Posterior cingulate gyrus (tissue), 11 donors: ENCODE measurements around the gene RPS6KA5.
"Not testable (repeated sequence)": the region's sequence is repeated elsewhere in the genome, so short reads cannot be mapped to it uniquely, and the experiment has no call there.

Experiments
- DNase-seq, 10 donors: peaks; one replicate each; pipeline versions ENCODE4 v3.0.0 to v3.0.0-alpha.2; 2020 to 2021; ENCODE audit warnings: mixed read lengths in 3 of 10
- intact Hi-C: fragments of 100-400 bp; cut with DNase I; formaldehyde crosslinking; loops from one replicate; pipeline ENCODE4 v1.15.1; 2023

The RPS6KA5 gene

DNA sequence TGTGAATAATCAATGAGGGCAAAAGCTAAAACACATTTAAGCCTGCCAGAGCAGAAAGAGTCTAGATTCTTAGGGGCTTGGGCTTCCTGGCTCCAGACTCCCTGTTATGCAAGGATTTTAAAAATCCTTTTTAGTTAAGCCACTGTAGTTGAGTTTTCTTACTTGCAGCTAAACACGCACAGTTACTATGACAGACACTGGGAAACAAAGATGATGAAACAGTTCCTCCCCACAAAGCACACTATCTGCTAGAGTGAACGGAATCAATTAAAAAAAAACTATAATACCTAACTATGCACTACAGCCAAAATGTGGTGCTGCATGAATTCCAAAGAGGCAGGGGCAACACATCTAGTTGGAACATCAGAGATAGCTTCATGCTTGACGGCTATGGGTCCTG lies 28.2 kb downstream of the RPS6KA5 start:
- no peak for DNase-seq
- intact Hi-C loops: no loop called here

DNA sequence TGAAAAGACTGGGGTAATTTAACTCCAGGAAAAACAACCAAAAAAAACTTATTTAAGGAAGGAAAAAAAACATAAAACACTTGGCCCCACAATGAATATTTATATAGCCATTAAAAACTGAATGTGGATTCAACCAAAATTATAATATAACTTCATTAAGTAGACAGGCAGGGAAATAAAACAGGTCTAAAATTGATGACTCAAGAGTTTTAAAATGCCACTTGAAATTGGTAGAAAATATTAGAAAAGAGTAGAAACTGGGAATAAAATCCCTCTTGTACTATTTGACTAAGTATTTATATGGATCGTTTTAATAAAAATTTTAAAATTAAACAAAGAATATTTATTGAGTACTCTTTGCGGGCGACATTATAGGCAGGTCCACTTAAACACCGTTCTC lies 28.8 kb downstream of the RPS6KA5 start:
- intact Hi-C loops: no loop called here
- no peak for DNase-seq

DNA sequence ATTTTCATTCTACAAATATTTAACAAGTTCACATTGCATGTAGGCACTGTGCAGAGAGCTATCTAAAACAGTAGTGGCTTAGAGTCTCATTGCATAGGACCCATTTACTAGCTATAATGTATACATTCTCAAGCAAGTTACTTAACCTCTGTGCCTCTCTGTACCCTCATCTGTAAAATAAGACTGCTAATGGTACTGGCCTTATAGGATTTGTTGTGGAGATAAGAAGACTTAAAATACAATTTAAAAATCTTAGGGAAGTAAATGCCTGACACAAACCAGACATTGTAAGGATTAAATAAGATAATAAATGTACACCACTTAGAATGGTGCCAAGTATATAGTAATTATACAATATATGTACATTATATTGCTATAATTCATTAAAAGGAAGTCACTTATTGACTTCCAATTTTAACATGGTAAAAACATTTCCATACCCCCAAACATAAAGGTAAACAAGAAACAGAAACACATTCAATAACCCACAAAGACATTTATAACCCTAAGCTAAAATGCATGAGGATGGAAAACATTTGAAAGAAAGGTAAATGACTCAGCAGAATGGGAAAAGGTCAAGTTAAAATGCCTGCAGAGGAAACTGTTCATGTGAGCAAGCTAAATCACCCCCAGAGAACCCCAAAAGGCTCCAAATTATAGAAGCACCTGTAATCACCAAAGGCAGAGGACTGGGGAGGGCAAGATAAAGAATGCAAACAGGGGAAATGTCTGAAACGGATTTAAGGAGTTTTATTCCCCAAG lies 30.8 kb downstream of the RPS6KA5 start:
- intact Hi-C loops: no loop called here
- DNase-seq: no peak

DNA sequence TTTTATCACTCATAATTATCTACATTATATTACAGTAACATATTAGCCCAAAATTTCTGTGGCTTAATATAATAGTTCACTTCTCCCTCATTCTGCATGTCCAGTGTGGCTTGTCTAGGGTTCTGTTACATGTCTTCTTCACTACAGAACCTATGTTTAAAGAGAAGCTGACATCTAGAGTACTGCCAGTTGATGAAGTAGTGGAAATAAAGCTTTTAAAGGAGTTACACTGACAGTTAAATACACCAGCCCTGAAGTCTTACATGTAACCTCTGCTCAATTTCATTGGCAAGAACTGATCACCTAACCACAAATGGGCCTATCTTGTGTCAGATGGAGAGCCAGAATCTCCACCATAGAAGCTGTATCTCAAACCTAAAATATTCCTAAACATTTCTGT lies 32.9 kb downstream of the RPS6KA5 start:
- no peak for DNase-seq
- intact Hi-C loops: no loop called here

DNA sequence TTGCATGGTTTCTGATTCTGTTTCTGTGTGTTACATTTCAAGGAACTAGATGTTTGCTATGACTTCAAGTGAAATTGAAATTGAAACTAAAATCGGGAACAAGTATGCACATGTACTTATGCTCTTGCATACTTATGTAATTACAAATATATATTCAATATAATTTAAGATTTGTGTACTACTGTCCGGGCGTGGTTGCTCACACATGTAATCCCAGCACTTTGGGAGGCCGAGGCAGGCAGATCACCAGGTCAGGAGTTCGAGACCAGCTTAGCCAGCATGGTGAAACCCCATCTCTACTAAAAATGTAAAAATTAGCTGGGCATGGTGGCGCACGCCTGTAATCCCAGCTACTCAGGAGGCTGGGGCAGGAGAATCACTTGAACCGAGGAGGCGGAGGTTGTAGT lies 37.8 kb downstream of the RPS6KA5 start:
- DNase-seq, intact Hi-C loops: not testable (repeated sequence)

DNA sequence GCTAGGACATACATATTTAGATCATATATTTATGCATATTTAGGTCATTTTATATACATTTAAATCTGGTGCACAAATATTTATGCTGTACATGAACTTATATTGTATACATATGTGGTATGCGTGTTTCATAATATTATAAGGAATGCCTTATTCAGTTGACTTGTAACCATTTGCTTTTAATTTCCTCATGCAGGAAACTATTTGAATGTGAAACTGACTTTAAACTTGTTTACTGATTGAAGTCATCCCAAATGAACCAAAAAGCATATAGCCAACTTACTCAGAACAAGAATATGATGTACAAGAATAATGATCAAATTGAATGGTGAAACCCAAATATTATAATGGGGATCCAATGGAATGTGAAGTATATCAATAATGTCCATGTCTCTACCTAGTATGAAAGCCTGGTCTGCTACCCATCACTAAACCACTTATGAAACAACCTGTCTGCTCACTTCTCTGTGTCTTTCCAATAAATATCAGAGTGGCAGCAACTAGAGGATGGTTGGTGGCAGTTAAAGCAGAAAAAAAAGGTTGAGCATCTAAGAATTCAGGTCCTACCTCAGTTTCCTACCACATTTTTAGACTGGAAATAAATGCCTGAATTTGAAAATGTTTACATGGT lies 38.3 kb downstream of the RPS6KA5 start:
- DNase-seq: no peak
- intact Hi-C loops: no loop called here

DNA sequence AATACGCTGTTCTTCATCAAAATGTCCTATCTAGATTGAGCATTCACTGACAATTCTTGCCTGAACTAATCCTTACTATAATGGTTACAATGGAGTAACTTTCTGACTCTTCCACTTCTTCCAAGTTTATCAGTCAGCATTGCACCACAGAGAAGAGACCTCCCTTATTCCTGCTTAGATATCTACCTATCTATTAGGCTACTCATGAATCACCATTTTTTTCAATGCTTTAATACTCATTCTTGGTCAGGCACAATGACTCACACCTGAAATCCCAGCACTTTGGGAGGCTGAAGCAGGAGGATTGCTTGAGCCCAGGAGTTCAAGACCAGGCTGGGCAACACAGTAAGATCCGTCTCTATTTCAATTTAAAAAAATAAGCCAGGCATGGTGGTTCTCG lies 39.3 kb downstream of the RPS6KA5 start:
- intact Hi-C loops: no loop called here
- no peak for DNase-seq

DNA sequence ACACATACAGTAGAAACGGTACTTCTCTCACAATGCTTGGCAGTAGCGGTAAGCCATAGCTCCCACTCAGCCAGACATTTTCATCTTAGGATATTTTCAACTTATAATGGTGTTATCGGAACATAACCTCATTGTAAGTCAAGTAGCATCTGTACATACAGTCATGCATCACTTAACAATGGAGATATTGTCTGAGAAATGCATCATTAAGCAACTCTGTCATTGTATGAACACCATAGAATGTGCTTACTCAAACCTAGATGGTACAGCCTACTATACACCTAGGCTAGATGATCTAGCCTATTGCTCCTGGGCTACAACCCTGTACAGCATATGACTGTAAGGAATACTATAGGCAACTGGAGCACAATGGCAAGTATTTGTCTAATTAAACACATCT lies 40.8 kb downstream of the RPS6KA5 start:
- no peak for DNase-seq
- intact Hi-C loops: no loop called here

DNA sequence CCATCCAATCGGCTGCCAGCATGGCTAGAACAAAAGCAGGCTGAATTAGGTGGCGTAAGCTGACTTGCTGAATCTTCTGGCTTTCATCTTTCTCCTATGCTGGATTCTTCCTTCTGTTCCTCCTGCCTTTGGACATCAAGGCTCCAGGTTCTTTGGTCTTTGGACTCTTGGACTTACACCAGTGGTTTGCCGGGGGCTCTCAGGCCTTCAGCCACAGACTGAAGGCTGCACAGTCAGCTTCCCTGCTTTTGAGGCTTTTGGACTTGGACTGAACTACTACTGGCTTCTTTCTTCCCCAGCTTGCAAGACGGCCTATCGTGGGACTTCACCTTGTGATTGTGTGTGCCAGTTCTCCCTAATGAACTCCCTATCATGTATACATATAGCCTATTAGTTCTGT lies 42.0 kb downstream of the RPS6KA5 start:
- intact Hi-C loops: no loop called here
- DNase-seq: no peak

DNA sequence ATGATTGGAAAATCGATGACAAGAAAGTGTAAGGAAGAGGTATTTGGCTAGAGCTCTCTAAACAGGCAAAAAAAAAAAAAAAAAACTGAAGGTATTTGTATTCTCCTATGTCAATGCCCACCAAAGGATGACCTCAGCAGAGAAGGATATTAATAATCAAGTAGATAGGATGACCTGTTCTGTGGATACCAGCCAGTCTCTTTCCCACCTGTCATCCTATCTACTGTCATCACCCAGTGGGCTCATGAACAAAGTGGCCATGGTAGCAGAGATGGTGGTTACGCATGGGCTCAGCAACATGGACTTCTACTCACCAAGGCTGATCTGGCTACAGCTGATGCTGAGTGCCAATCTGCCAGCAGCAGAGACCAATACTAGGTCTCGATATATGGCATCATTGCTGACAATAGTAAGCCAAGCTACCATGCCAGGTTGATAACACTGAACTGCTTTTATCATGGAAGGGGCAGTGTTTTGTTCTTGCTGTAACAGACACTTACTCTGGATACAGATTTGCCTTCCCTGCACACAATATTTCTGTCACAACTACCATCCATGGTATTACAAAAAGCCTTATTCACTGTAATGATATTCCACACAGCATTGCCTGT lies 43.5 kb downstream of the RPS6KA5 start:
- intact Hi-C loops: no loop called here
- no peak for DNase-seq

DNA sequence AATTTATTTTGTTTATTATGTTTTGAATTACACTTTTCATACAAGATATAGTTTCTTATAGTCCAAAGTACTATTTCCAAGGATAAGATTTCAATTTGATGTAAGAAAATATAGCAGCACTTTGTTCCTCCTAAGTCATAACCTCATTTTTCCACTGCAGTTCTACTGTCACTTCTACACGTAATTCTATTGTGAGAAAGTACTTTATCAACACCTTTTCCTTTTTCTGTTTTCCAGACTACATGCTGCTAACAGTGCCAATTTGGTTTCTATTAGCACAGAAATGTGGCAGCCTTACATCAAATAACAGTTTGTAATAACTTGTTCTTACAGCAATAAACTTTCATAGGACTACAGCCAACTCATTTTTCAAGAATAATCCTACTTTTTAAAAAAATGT lies 45.0 kb downstream of the RPS6KA5 start:
- intact Hi-C loops: no loop called here

DNA sequence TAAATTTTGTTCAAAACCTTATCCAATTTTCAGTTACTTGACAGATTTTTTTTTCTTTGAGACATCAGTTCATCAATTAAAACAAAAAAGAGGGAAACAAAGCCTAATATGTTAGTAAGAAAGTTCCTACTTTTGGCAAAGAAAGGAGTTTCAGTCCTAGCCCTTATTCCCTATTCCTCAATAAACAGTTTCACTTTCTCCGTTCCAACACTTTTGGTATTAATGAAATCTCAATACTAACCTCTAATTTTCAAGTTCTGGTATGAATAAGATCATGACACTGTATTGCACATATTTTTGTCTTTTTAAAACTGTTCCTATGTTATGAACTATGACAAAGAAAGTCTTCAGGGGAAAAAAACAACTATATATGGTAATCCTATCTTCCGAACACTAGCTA lies 48.4 kb downstream of the RPS6KA5 start:
- intact Hi-C loops: no loop called here
- no peak for DNase-seq

More for the DNA sequence above, 45.0 kb downstream of the RPS6KA5 start:
- no peak for DNase-seq

DNA sequence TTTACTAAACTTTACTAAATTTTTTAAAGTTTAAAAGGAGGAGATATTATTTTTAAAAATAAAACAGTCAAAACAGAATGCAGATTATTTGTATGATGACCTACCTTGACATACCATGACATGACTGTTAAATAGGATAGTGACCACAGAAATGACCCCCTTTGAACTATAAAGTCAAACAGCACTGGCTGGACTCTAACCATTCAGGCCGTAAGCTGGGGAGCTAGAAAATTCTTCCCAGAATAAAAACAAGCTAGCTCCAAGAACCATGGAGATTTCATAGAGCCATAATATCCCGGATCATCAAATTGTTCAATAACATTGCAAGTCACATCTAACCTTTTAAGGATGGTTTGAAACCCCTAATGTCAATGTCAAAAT lies 50.3 kb downstream of the RPS6KA5 start:
- intact Hi-C loops: no loop called here
- no peak for DNase-seq

DNA sequence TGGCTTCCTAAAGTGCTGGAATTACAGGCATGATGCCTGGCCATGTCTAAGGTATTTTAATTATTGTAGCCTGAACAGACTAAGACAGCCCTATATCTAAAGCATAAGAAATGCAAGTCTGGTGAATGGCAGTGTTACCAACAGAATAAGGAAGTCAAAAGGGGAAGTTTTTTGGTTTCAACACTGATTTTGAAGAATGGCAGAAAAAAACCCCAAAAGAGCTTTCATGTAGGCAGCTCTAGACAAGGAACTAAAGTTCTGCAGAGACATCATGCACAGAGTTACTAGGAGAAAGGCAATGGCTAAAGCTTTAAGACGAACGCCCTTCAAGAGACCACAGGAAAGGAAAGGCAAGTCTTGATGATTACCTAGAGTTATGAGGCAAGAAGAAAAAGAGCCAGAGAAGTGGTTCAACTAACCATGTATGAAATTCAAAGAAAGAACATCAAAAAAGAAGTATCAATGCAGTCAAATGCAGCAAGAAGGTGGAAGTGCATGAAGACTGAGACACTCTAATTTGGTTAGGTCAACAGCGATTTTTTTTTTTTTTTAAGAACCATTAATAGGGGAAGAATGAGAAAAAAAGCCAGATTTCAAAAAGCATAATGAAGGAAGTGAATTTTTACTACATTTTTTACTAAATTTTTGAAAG lies 50.8 kb downstream of the RPS6KA5 start:
- no peak for DNase-seq
- intact Hi-C loops: no loop called here

DNA sequence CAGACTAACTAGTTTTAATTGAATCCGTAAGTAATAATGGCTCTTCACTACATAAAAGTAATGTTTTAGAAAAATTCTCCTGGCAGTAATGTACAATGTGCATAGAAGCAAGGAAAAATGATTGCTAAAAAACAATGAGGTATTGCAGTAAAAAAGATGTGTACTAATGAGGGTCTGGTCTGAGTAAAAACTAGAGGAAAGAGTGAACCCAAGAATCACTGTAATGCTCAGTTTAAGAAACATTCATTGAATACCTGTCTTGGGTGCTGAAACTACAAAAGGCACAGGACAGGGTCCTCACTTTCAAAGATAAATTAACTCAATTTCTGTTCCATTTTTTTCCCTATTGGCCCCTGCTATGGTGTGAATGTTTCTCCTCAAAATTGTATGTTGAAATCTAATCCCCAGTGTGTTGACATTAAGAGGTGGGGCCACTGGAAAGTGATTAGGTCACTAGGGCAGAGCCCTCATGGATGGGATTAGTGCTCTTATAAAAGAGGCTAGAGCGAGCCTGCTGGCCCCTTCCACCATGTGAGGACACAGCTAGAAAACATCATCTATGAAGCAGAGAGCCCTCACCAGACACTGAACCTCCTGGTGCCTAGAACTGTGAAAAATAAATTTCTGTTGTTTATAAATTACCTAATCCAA lies 51.6 kb downstream of the RPS6KA5 start:
- intact Hi-C loops: no loop called here

DNA sequence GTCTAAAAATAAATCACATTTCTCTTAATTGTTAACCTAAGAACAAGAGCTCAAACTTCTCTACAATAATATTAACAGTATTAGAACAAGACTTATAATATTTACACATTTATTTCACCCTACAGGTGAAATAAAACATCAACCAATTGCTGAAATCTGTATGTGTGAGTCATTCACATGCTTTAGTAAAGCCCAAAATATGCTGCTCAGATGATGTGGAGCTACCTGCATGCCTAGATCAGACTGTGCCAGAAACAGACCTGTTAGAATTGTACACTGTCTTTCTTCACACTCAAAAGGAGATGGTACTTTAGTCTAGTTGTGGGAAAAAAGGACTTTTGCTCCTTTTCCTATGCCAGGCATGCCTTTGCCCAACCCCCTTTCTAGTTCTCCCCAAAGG lies 54.7 kb downstream of the RPS6KA5 start:
- intact Hi-C loops: no loop called here
- DNase-seq: no peak

More for the DNA sequence above, 51.6 kb downstream of the RPS6KA5 start:
- DNase-seq: no peak

DNA sequence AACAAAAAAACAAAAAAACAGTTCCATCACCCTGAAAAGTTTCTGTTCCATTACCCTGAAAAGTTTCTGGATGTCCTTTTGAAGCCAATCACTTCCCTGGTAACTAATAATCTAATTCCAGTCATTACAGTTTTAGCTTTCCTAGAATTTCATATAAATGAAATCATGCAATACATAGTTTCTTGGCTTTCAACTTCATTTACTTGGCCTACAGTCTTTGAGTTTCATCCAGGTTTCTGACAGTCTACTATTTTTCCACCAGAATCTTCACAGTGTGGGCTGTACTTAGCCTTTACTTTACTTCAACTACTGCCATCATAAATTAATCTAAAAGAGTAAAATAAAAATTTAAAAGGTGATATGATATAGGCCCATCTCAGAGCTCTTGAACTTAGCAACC lies 55.5 kb downstream of the RPS6KA5 start:
- no peak for DNase-seq
- intact Hi-C loops: no loop called here

DNA sequence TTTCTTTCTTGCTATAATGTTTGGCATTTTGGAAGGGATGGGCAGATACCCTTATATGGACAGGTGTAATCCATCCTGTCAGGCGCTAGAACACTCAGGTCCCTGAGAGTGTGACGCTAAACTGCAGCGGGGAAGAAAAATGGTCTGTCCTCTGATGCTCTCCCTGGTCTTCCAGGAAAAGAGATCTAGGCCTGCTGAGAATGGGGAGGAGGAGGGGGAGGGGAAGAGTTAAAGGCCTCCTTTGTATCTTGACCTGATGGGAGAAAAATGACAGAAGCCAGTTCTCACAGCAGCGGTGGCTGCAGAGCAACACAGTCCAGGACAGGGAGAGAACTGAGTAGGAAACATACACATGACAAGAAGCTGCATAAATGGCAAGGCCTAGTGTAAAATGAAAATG lies 61.1 kb downstream of the RPS6KA5 start:
- intact Hi-C loops: no loop called here
- peak in 5 of 10 donors; percentile 8 to 89 (median 33) for DNase-seq

DNA sequence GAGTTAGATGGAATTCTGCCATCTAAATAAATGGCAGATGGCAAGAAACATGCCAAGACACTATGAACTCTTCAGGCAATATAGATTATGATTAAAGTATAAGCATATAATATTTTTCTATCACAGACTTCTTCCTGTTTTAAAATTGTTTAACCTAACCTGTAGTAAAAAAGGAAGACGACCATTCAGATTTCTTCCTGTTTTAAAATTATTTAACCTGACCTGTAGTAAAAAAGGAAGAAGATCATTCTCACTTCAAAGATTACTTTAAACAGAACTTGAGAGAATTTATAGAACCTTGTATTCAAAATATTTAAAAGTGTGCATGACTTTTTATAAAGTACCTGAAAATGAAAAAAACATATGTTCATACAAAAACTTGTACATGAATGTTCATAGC lies 63.5 kb downstream of the RPS6KA5 start:
- no peak for DNase-seq
- intact Hi-C loops: no loop called here

DNA sequence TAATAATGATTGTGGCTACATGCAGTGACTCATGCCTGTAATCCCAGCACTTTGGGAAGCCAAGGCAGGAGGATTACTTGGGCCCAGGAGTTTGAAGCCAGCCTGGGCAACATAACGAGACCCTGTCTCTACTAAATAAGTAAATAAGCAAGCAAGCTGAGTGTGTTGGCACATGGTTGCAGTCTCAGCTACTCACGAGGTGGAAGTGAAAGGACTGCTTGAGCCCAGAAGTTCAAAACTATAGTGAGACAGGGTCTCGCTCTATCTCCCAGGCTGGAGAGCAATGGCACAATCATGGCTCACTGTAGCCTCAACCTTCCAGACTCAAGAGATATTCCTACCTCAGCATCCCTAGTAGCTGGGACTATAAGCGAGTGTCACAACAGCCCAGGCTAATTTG lies 64.7 kb downstream of the RPS6KA5 start:
- intact Hi-C loops: no loop called here
- no peak for DNase-seq

DNA sequence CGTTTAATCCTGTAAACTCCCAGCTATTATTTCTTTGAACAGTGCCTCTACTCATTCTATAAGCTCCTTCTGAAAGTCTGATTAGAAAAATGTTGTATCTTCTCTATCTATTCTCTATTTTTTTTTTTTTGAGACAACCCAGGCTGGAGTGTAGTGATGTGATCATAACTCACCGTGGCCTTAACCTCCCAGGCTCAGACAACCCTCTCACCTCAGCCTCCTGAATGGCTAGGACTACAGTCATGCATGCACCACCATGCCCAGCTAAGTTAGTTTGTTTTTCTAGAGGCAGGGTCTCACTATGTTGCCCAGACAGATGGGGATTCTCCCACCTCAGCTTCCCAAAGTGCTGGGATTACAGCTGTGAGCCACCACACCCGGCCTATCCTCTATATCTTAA lies 66.6 kb downstream of the RPS6KA5 start:
- no peak for DNase-seq
- intact Hi-C loops: no loop called here
